Loucy (cell line): Measurements from ENCODE around the gene ADGRL3.

Experiments
- H2AFZ ChIP-seq: fragments of 200-600 bp; sonication (generic); 2 replicates; pipeline ENCODE4 v1.6.0; 2016; ENCODE audit warnings: antibody characterized with exemption, mild to moderate bottlenecking, low read length, moderate library complexity
- H3F3A ChIP-seq: fragments of 200-600 bp; 2 replicates; pipeline ENCODE4 v1.6.0; 2016; ENCODE audit warnings: antibody characterized with exemption, low read depth, mild to moderate bottlenecking
- H3K27me3 ChIP-seq: fragments of 200-600 bp; sonication (generic); 2 replicates; pipeline ENCODE4 v1.6.1; 2014; ENCODE audit warnings: low read length, mild to moderate bottlenecking; ENCODE audit not compliant: insufficient read depth, poor library complexity, severe bottlenecking
- H3K36me3 ChIP-seq: fragments of 200-600 bp; sonication (generic); 2 replicates; pipeline ENCODE4 v1.6.1; 2016; ENCODE audit warnings: low read length; ENCODE audit not compliant: insufficient read depth
- H3K4me1 ChIP-seq: fragments of 200-600 bp; sonication (generic); 2 replicates; pipeline ENCODE4 v1.5.1; 2014; ENCODE audit warnings: low read length, mild to moderate bottlenecking; ENCODE audit not compliant: insufficient read depth, poor library complexity, severe bottlenecking
- H3K4me2 ChIP-seq: fragments of 200-600 bp; sonication (generic); 2 replicates; pipeline ENCODE4 v1.6.0; 2014; ENCODE audit warnings: antibody characterized with exemption, low read length, low read depth, mild to moderate bottlenecking; ENCODE audit not compliant: poor library complexity, severe bottlenecking
- H3K4me3 ChIP-seq: fragments of 200-600 bp; sonication (generic); 2 replicates; pipeline ENCODE4 v1.5.1; 2014; ENCODE audit warnings: low read length, mild to moderate bottlenecking, mixed read lengths; ENCODE audit not compliant: poor library complexity, severe bottlenecking
- H3K79me2 ChIP-seq: fragments of 200-600 bp; sonication (generic); 2 replicates; pipeline ENCODE4 v1.6.1; 2014; ENCODE audit warnings: low read length; ENCODE audit not compliant: insufficient read depth
- H3K9ac ChIP-seq: fragments of 200-600 bp; sonication (generic); 2 replicates; pipeline ENCODE4 v1.6.0; 2014; ENCODE audit warnings: mild to moderate bottlenecking, low read depth, low read length, moderate library complexity; ENCODE audit not compliant: poor library complexity, severe bottlenecking
- H3K9me2 ChIP-seq: fragments of 200-600 bp; sonication (generic); replicated peaks from 2 replicates; pipeline ENCODE4 v1.6.1; 2016; ENCODE audit warnings: low read depth, low read length, mixed read lengths
- H3K9me3 ChIP-seq: fragments of 200-600 bp; sonication (generic); 2 replicates; pipeline ENCODE4 v1.6.1; 2014; ENCODE audit warnings: mild to moderate bottlenecking, antibody characterized with exemption, low read length, low read depth; ENCODE audit not compliant: insufficient read depth
- H4K20me1 ChIP-seq: fragments of 200-600 bp; sonication (generic); 2 replicates; pipeline ENCODE4 v1.6.0; 2014; ENCODE audit warnings: antibody characterized with exemption, low read length, mild to moderate bottlenecking; ENCODE audit not compliant: insufficient read depth, poor library complexity, severe bottlenecking
- CTCF ChIP-seq: fragments of 200-600 bp; sonication (generic); conservative IDR thresholded peaks from 2 replicates; pipeline ENCODE4 v1.5.1; 2014; ENCODE audit warnings: mild to moderate bottlenecking, antibody characterized with exemption, low read length
- EZH2phosphoT487 ChIP-seq: fragments of 200-600 bp; IDR thresholded peaks from 2 replicates; pipeline ENCODE4 v1.6.1; 2018; ENCODE audit warnings: antibody characterized with exemption, mild to moderate bottlenecking, moderate library complexity, borderline replicate concordance

Gene ADGRL3

GRCh38 chr4:61400439-61401038 lies 200.4 kb downstream of the ADGRL3 start:
- Histone ChIP-seq H3F3A (no peaks in the 10 kb centered on the region), H3K4me1 (no peaks in the 10 kb centered on the region), H3K9ac (no peak overlapping the region), H3K4me2 (no peak overlapping the region), H3K4me3 (no peak overlapping the region), H3K9me3 (no peaks in the 10 kb centered on the region), H3K9me2 (0 out of 2 replicates have a peak, but pooled peaks cover 3% of the 10 kb centered on the region), H4K20me1 (no peaks in the 10 kb centered on the region), H2AFZ (no peak overlapping the region), H3K36me3 (no peaks in the 10 kb centered on the region), H3K79me2 (no peaks in the 10 kb centered on the region), H3K27me3 (no peaks in the 10 kb centered on the region)
- TF ChIP-seq CTCF (no peak), EZH2phosphoT487 (no peak)

- TF ChIP-seq EZH2phosphoT487 (no peak), CTCF (no peak)
- Histone ChIP-seq H3F3A (no peaks in the 10 kb centered on the region), H3K36me3 (no peaks in the 10 kb centered on the region), H3K9me2 (0 out of 2 replicates have a peak, but pooled peaks cover 3% of the 10 kb centered on the region), H4K20me1 (no peaks in the 10 kb centered on the region), H3K9me3 (no peaks in the 10 kb centered on the region), H2AFZ (no peak overlapping the region), H3K27me3 (no peaks in the 10 kb centered on the region), H3K4me2 (no peak overlapping the region), H3K4me3 (no peak overlapping the region), H3K79me2 (no peaks in the 10 kb centered on the region), H3K4me1 (no peaks in the 10 kb centered on the region), H3K9ac (no peak overlapping the region)
Observed at GRCh38 chr4:61401771-61402170, 201.6 kb downstream of the ADGRL3 start.

- Histone ChIP-seq H3K36me3 (no peaks in the 10 kb centered on the region), H3K4me3 (no peak overlapping the region), H3K79me2 (no peaks in the 10 kb centered on the region), H2AFZ (no peak overlapping the region), H3K4me1 (no peaks in the 10 kb centered on the region), H3K4me2 (no peak overlapping the region), H3K9me2 (0 out of 2 replicates have a peak, but pooled peaks cover 3% of the 10 kb centered on the region), H3K27me3 (no peaks in the 10 kb centered on the region), H4K20me1 (no peaks in the 10 kb centered on the region), H3F3A (no peaks in the 10 kb centered on the region), H3K9me3 (no peaks in the 10 kb centered on the region), H3K9ac (no peak overlapping the region)
- TF ChIP-seq EZH2phosphoT487 (no peak), CTCF (no peak)
Observed at GRCh38 chr4:61405307-61405706, 205.2 kb downstream of the ADGRL3 start.
